NCI-H1105 treated with DMSO at 0.1 percent for 48 hours (cell line): ENCODE measurements around the gene GATC.
A peak's percentile ranks its signal among the peaks of the same experiment; 100 is the strongest.
"Not testable (repeated sequence)": the region's sequence is repeated elsewhere in the genome, so short reads cannot be mapped to it uniquely, and the experiment has no call there.

Experiments used
- DNase-seq: peaks from one replicate; lab custom pipeline; 2025; lab: John Stamatoyannopoulos, UW

GATC gene

GRCh38 chr12:120470150-120470784 is 24.0 kb downstream of the GATC start:
- peak; percentile 32 for DNase-seq

GRCh38 chr12:120472521-120472920 is 26.3 kb downstream of the GATC start:
- no peak for DNase-seq

GRCh38 chr12:120473807-120474615 is 27.8 kb downstream of the GATC start:
- no peak for DNase-seq

GRCh38 chr12:120474616-120474960 is 28.3 kb downstream of the GATC start:
- DNase-seq = no peak

- DNase-seq = no peak
These were observed 29.4 kb downstream of the GATC start for GRCh38 chr12:120475643-120476042.

GRCh38 chr12:120479458-120479857 is 33.2 kb downstream of the GATC start:
- no peak for DNase-seq

- DNase-seq = no peak
These were observed 34.0 kb downstream of the GATC start for GRCh38 chr12:120480211-120480610.

- no peak for DNase-seq
These were observed 35.0 kb downstream of the GATC start for GRCh38 chr12:120481022-120481767.

GRCh38 chr12:120483621-120484020 is 37.4 kb downstream of the GATC start:
- no peak for DNase-seq

- no peak for DNase-seq
These were observed 40.0 kb downstream of the GATC start for GRCh38 chr12:120485961-120486881.

- DNase-seq = not testable (repeated sequence)
These were observed 41.3 kb downstream of the GATC start for GRCh38 chr12:120487552-120487951.

GRCh38 chr12:120488057-120488640 is 41.9 kb downstream of the GATC start:
- no peak for DNase-seq

- no peak for DNase-seq
These were observed 42.8 kb downstream of the GATC start for GRCh38 chr12:120489018-120489417.

GRCh38 chr12:120490325-120490724 is 44.1 kb downstream of the GATC start:
- no peak for DNase-seq

- DNase-seq = no peak
These were observed 44.7 kb downstream of the GATC start for GRCh38 chr12:120490833-120491512.

- no peak for DNase-seq
These were observed 49.0 kb downstream of the GATC start for GRCh38 chr12:120495186-120495730.

GRCh38 chr12:120495731-120496412 is 49.6 kb downstream of the GATC start, which contains the start of gene DYNLL1:
DYNLL1 (plus strand) TSS chr12:120496113; CDS start chr12:120496422, 309 bp downstream.
- DNase-seq = peak; percentile 94

- DNase-seq = peak; percentile 45
These were observed 50.4 kb downstream of the GATC start for GRCh38 chr12:120496413-120497340.
